Keratinocyte (primary cell): ENCODE results near the gene SPIRE1.

Experiments used
- EZH2 ChIP-seq: IDR thresholded peaks from one replicate; pipeline ENCODE4 v1.6.1; 2012; ENCODE audit warnings: inconsistent platforms, mild to moderate bottlenecking, low read length, moderate library complexity
- TF ChIP-seq, protein P1 (sequence below), 3 experiments: IDR thresholded peaks in 1 of 3; conservative IDR thresholded peaks in 1 of 3; optimal IDR thresholded peaks in 1 of 3; 2 replicates in 2 of 3; 3 replicates in 1 of 3; pipeline versions ENCODE3 to v1.5.1; 2011; ENCODE audit warnings: low read length in 3 of 3, mild to moderate bottlenecking in 3 of 3, moderate library complexity in 2 of 3, control low read depth in 1 of 3, inconsistent platforms in 1 of 3; ENCODE audit not compliant: insufficient read depth in 2 of 3; ENCODE audit errors: extremely low read depth in 1 of 3

DNA sequence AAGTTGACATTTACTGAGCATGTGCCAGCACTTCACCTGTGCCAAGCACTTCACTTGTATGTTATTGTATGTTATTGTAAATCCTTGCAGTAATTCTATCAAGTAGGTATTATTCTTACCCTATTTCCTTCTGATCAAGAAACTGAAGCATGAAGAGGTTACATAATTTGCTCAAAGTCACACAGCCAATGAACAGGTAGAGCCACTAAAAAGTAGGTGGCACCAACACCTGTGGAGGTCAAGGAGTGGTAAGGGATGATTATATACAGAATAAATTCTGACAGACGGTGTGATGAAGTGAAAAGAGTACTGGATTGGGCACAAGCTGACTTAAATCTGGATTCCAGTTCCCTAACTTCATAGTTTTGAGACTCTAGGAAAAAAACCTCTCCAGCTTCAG, 71.0 kb downstream of the SPIRE1 start:
- TF ChIP-seq, protein P1, sequence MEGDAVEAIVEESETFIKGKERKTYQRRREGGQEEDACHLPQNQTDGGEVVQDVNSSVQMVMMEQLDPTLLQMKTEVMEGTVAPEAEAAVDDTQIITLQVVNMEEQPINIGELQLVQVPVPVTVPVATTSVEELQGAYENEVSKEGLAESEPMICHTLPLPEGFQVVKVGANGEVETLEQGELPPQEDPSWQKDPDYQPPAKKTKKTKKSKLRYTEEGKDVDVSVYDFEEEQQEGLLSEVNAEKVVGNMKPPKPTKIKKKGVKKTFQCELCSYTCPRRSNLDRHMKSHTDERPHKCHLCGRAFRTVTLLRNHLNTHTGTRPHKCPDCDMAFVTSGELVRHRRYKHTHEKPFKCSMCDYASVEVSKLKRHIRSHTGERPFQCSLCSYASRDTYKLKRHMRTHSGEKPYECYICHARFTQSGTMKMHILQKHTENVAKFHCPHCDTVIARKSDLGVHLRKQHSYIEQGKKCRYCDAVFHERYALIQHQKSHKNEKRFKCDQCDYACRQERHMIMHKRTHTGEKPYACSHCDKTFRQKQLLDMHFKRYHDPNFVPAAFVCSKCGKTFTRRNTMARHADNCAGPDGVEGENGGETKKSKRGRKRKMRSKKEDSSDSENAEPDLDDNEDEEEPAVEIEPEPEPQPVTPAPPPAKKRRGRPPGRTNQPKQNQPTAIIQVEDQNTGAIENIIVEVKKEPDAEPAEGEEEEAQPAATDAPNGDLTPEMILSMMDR (optimal IDR thresholded peaks at IDR 0.05 in 1 of 3, IDR thresholded peaks at IDR 0.05 in 1 of 3, conservative IDR thresholded peaks at IDR 0.05 in 1 of 3; ENCODE audit: extremely low read depth in 1 of 3, insufficient read depth in 2 of 3, low read length in 3 of 3), result no peak
- no peak for TF ChIP-seq EZH2
